BE2C (cell line): Measurements from ENCODE around the gene MLF2.

Experiments used
- DNase-seq: peaks from one replicate; pipeline ENCODE4 v3.0.0-alpha.2; 2020
- H3K27me3 ChIP-seq: fragments of 250-450 bp; sonication (Bioruptor Pico); 2 replicates; pipeline ENCODE4 v1.5.1; 2020; ENCODE audit warnings: mild to moderate bottlenecking
- H3K36me3 ChIP-seq: fragments of 250-450 bp; sonication (Bioruptor Pico); 2 replicates; pipeline ENCODE4 v1.5.1; 2020; ENCODE audit warnings: mild to moderate bottlenecking
- H3K4me1 ChIP-seq: fragments of 250-450 bp; sonication (Bioruptor Pico); 2 replicates; pipeline ENCODE4 v1.5.1; 2020
- H3K4me3 ChIP-seq: 2 replicates; pipeline ENCODE4 v1.5.1; 2011; ENCODE audit warnings: low read depth, low read length
- H3K9me3 ChIP-seq: fragments of 250-450 bp; sonication (Bioruptor Pico); 2 replicates; pipeline ENCODE4 v1.5.1; 2020
- TF ChIP-seq, protein P1 (sequence below): IDR thresholded peaks from 2 replicates; pipeline ENCODE4 v1.5.1; 2012; ENCODE audit warnings: mild to moderate bottlenecking, low read depth, low read length

Gene MLF2

DNA sequence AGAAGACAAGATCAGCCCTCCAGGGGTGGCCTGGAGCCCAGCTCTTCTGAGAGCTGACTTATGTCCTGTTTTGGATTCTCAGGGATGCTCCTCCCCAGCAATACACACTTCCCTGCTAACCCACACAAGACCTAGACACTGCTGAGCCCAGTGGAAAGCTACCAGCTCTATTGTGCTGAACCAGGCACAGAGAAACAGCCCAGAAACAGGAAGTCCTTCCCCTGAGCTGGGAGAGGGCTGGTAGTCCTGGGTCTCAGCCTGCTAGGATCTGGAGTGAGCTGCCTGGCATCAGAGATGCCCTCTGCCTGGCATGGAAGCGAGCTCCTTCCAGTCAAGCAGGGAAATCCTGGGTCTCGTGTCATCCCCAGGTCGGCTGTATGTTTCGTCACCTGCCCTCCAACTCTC lies 18.2 kb upstream of the MLF2 start:
- DNase-seq: no peak
- H3K27me3 ChIP-seq: no peaks in the 10 kb centered on the region

DNA sequence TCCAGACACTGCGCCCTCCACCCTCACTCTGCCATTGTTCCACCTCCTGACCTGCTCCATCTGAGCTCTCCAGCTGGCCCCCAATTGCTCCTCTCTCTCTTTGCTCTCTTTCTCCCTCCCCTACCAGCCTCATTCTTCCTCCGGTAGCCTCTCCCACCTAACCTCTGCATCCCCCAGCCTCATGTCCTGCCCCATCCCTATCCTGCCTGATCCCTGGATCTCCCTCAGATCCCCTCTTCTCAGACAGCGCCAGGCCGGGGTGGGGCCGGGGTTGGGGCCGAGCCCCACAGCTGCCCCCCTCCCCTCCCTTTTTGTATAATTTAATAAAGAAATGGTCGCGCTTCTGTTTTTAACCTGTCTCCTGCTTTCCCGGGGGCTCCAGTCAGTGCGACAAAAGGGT lies 17.7 kb upstream of the MLF2 start:
- TF ChIP-seq, protein P1, sequence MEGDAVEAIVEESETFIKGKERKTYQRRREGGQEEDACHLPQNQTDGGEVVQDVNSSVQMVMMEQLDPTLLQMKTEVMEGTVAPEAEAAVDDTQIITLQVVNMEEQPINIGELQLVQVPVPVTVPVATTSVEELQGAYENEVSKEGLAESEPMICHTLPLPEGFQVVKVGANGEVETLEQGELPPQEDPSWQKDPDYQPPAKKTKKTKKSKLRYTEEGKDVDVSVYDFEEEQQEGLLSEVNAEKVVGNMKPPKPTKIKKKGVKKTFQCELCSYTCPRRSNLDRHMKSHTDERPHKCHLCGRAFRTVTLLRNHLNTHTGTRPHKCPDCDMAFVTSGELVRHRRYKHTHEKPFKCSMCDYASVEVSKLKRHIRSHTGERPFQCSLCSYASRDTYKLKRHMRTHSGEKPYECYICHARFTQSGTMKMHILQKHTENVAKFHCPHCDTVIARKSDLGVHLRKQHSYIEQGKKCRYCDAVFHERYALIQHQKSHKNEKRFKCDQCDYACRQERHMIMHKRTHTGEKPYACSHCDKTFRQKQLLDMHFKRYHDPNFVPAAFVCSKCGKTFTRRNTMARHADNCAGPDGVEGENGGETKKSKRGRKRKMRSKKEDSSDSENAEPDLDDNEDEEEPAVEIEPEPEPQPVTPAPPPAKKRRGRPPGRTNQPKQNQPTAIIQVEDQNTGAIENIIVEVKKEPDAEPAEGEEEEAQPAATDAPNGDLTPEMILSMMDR: no peak
- H3K9me3 ChIP-seq: no peaks in the 10 kb centered on the region
- no peaks in the 10 kb centered on the region for H3K27me3 ChIP-seq
- H3K4me1 ChIP-seq: peaks cover 27% of the 10 kb centered on the region
- no peak for DNase-seq
- H3K4me3 ChIP-seq: no peak overlapping the region; the same call in 1 of the 2 replicates
- peaks cover 26% of the 10 kb centered on the region for H3K36me3 ChIP-seq

More for the DNA sequence above, 18.2 kb upstream of the MLF2 start:
- H3K36me3 ChIP-seq: peaks cover 26% of the 10 kb centered on the region
- TF ChIP-seq, protein P1: no peak
- no peak overlapping the region for H3K4me3 ChIP-seq
- peaks cover 25% of the 10 kb centered on the region for H3K4me1 ChIP-seq
- H3K9me3 ChIP-seq: no peaks in the 10 kb centered on the region

DNA sequence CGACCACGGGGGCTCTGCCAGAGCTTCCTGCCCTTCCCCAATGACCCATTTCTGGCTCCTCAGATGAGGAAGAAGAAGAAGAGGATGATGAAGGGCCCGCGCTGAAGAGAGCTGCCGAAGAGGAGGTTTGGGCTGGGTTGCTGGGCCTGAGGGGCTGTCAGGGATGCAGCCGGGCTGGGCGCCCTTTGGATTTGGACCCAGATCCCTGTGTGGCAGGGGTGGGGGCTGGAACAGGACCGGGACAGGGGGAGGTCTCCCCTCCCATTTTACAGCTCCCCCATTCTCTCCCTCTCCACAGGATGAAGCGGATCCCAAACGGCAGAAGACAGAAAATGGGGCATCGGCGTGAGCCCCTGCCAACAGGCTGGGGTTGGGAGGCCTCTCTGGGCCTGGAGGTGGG lies 17.2 kb upstream of the MLF2 start:
- no peaks in the 10 kb centered on the region for H3K9me3 ChIP-seq
- H3K27me3 ChIP-seq: no peaks in the 10 kb centered on the region
- H3K36me3 ChIP-seq: peaks cover 26% of the 10 kb centered on the region
- DNase-seq: no peak
- TF ChIP-seq, protein P1: no peak
- peaks cover 32% of the 10 kb centered on the region for H3K4me1 ChIP-seq
- no peak overlapping the region; the same call in 1 of the 2 replicates for H3K4me3 ChIP-seq

DNA sequence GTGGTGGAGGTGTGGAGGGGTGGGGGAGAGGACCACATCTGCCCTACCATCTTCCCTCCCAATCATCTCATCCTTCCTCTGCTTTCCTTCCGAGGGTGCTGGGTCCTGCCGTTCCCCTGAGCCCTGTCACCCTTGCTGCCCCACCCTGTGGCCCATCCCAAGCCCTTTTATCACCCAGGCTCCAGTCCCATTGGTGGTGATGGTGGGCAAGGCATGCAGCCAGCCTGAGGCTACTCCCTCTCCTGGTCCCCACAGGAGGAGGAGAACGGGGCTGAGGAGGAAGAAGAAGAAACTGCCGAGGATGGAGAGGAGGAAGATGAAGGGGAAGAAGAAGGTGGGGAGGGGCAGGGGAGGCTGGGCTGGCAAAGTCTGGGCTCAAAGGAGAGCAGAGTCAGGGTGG lies 16.7 kb upstream of the MLF2 start:
- peak overlapping the region; percentile 84; the same call in 1 of the 2 replicates for H3K4me3 ChIP-seq
- peaks cover 37% of the 10 kb centered on the region for H3K4me1 ChIP-seq

DNA sequence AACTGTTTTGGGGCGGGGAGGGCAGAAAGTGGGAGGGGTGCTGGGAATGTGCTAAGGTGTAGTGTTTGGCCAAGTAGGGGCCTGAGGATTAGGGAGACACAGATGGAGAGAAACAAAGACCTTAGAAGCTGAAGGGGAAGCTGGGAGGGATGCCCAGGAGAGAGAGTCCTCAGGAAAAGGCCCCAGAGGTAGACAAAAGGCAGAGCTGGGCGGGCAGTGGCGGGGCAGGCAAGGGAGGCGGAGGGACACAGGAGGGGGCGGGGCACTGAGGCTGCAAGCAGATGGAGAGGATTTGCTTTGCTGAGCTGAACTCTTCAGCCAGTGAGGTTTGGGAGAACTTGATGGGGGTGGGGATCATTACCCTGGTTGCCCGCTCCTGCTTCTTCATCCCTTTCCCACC lies 16.0 kb upstream of the MLF2 start:
- Histone ChIP-seq H3K9me3 (no peaks in the 10 kb centered on the region), H3K27me3 (no peaks in the 10 kb centered on the region), H3K4me1 (peaks cover 38% of the 10 kb centered on the region), H3K36me3 (peaks cover 26% of the 10 kb centered on the region), H3K4me3 (peak overlapping the region; percentile 84)
- DNase-seq: peak; percentile 84
- TF ChIP-seq, protein P1: no peak

More for the DNA sequence above, 16.7 kb upstream of the MLF2 start:
- Histone ChIP-seq H3K36me3 (peaks cover 26% of the 10 kb centered on the region), H3K9me3 (no peaks in the 10 kb centered on the region), H3K27me3 (no peaks in the 10 kb centered on the region)
- TF ChIP-seq, protein P1: no peak
- no peak for DNase-seq

DNA sequence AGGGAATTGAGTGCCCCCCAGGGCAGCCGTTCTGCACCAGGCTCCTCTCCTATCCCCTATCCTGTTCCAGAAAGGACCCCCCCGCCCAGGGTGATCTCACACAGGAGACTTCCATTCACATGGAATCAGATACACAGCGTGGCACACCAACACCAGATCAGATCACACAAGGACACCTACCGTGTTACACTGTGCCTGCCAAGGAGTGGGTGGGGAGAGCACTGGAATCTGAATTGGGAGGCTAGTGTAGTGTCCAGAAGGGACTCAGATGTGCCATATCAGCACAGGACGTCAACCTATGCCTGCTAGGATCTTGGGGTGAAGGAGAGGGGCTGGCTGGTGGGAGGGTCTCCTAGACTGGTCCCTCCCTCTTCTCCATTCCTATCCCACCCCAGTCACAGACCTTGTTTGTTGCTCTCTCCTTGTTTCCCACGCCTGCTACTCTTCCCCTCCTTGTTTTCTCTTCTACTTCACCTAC lies 15.5 kb upstream of the MLF2 start:
- Histone ChIP-seq H3K36me3 (peaks cover 26% of the 10 kb centered on the region), H3K4me3 (peak overlapping the region; percentile 84), H3K4me1 (peaks cover 40% of the 10 kb centered on the region), H3K27me3 (no peaks in the 10 kb centered on the region), H3K9me3 (no peaks in the 10 kb centered on the region)
- DNase-seq: no peak
- TF ChIP-seq, protein P1: no peak
